IPS DF 4.7 (cell line): ENCODE results near the gene C19orf85.

Experiments used
- DNase-seq: peaks from one replicate; pipeline ENCODE4 v3.0.0-alpha.2; 2013; ENCODE audit warnings: low spot score; ENCODE audit errors: extremely low read depth

C19orf85 gene

DNA sequence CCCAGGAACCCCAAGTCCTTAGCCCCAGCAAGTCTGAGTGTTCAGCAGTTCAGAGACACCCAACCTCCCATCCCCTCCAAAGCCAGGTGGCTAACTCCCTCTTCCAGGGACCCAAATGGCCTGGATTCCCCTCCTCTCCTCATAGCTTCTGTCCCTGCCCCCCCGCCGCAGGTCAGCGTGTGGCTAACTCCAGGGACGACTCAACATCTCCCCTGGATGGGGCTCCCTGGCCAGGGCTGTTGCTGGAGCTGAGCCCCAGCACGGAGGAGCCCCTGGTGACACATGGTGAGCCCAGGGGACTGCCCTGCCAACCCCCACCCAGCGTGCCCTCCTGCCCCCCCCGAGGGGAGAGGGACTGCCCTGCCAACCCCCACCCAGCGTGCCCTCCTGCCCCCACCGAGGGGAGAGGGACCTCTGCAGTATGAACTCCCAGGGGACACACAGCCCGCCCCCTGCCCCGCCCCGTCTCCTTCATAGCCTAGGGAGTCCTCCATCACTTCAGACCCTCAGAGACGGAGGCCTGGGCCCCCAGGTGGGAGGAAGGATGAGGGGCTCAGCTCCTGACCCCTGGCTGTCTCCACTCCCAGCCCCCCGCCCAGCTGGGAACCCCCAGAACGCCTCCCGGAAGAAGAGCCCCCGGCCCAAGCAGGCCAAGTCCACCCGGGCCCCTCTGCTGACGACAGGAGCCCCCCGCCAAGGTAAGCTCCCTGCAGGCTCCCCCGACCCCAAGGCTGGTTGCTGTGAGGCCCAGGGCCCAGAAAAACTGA, 25.3 kb upstream of the C19orf85 start:
- no peak for DNase-seq

- DNase-seq, result no peak
These were observed 24.6 kb upstream of the C19orf85 start for GRCh38 chr19:55488986-55489710.

- DNase-seq, result no peak
These were observed 23.6 kb upstream of the C19orf85 start, which contains the start of gene SSC5D for GRCh38 chr19:55487924-55488687. TSS of gene SSC5D (plus strand) at chr19:55488436. CDS start at chr19:55488590, 154 bp downstream.

DNA sequence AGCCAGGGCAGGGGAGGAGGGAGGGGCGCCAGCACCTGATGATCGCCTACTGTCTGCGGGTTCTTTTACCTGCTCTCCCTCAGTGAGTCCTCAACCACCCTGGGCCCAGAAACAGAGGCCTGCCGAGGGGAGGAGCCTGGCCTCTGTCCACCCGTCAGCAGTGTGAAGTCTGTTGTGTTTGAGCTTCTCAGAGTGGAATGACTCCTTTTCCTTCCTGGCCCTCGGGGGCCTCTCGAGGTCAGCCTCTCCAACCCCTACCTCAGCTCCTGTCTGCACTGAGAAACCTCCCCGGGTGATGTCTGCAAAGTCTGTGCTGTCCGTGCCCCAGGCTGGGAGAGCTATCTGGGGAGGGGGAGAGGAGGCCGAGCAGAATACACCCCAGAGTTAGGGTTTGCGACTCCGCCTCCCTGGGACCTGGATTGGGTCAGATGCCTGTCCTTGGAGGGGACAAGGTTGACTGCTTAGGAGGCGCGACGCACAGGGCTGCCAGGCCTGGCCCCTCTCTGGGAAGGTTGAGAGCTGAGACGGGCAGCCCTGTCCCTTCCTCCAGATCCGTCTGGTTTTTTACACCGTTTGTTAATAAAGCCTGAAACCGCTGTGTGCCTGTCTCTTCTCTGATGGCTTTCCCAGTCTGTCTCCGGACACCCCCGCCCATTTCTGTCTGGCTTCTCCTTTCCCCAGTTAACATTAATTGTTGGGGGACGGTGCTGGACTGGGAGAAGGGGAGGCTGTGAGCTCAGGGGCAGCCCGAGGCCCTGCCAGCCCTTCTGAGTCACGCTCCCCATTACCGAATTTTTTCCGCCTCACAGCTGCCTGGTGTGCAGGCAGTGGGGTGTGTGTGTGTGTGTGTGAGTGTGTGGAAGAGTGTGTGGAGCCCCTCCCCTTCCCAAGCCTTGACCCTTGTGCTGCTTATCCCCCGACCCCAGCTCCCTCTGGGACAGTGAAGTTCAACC, 22.7 kb upstream of the C19orf85 start:
- DNase-seq, result no peak

GRCh38 chr19:55486043-55486970, 21.8 kb upstream of the C19orf85 start:
- no peak for DNase-seq

DNA sequence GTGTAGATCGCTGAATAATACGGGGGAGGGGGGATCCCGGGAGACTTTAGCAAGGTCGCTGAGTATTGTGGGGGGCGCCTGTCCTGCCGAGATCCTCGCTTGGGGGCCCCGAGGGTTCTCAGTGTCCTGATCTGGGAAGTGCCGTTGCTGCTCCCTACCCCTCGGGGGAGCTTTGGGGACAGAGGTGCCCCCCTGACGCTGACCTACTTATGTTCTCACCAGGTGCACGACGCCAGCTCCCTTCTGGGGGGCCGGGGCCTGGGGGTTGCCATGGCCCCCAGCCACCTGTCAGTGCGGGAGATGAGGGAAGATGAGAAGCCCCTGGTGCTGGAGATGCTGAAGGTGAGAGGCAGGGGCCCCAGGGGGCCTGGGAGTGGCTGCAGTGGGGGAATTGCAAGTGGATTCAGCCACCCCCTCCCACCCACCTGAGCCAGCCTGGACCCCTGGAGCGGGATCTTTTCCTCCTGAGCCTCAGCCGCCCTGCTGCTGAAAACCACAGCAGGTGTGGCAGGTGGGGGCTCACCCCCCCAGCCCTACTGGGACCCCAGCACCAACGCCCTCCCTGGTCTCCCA, 21.0 kb upstream of the C19orf85 start:
- DNase-seq, result no peak

DNA sequence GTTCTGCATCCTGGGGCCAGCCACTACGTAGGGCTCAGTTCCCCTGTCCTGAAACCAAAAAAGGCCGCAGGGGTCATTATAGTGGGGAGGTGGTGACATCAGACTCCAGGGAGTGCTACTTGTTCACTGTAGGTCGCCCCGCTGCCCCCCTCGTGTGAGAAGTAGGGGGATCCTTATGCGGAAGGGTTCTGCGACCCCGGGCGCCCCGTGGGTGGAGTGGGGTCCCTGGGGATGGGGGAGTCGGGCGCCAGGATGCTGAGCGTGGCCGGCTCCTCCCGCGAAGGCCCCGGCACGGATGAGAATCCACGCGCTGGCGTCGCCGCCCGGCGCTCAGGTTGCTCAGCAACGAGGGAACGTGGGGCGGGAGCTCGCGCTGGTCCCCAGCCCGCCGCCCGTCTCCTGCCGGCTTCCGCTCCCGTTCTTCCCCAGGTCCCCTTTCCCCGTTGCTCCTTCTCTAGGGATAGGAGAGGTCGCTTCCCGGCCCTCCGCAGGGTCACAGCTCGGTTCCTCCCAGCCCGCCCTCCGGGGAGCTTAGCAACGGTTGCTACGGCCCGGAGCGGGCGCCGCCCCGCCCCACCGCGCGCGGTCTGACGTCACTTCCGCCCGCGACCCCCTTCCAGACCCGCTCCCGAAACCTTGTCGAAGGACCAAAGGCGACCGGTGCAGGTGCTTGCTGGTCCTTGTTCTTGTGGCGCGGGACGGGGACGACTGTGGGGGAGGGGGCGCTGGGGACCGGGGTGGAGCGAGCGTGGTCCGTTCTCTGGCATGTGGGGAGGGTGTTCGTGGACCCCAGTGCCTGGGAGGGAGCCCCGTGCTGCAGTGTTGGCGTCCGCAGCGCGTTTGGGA, 20.3 kb upstream of the C19orf85 start, which contains the start of gene NAT14:
Gene NAT14 (plus strand): TSS at position 596 of the 846 bp plus-strand sequence. CDS start 521 bp downstream, outside the sequence.
- no peak for DNase-seq

DNA sequence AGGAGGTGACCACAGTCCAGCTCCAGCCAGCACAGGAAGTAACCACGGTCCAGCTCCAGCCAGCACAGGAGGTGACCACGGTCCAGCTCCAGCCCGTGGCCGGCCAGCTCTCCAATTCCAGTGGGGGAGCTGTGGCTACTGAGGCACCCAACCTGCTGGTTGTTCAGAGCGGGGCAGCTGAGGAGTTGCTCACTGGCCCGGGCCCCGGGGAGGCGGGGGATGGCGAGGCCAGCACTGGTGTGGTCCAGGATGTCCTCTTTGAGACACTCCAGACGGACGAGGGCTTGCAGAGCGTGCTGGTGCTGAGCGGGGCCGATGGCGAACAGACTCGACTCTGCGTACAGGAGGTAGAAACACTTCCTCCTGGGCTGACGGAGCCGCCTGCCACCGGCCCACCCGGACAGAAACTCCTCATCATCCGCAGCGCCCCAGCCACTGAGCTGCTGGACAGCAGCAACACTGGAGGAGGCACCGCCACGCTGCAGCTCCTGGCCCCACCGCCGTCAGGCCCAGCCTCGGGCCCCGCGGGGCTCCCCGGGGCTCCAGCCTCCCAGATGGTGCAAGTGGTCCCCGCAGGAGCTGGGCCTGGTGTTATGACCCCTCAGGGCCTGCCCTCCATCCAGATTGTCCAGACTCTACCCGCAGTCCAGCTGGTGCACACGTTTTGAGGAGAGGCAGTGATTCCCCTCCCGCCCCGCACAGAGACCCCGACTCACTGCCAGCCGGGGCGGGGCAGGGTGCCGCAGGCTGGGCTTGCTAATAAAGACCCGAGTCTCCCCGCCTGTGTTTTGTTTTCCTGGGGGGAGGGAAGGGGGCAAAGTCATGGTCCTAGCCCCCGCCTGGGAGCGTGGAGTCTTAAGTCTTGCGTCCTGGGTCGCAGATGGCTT, 19.4 kb upstream of the C19orf85 start:
- DNase-seq, result no peak

DNA sequence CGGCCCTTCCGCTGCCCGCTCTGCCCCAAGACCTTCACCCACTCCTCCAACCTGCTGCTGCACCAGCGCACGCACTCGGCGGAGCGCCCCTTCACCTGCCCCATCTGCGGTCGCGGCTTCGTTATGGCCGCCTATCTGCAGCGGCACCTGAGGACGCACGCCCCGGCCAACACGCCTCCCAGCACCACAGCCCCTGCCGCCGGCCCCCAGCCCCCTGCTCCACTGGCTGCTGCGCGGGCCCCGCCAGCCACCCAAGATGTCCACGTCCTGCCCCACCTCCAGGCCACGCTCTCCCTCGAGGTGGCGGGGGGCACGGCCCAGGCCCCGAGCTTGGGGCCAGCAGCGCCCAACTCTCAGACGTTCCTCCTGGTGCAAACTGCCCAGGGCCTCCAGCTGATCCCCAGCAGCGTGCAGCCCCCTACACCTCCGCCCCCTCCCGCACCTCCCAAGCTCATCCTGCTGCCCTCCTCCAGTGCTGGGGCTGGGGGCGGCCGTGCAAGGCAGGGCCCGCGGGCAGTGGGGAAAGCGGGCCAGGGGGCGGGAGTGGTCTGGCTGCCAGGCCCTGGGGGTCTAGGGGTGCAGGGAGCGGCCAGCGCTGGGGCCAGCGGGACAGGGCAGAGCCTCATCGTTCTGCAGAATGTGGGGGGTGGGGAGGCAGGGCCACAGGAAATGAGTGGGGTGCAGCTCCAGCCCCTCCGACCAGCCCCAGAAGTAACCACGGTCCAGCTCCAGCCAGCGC, 18.6 kb upstream of the C19orf85 start:
- DNase-seq, result no peak

GRCh38 chr19:55482156-55482961, 17.8 kb upstream of the C19orf85 start:
- no peak for DNase-seq

DNA sequence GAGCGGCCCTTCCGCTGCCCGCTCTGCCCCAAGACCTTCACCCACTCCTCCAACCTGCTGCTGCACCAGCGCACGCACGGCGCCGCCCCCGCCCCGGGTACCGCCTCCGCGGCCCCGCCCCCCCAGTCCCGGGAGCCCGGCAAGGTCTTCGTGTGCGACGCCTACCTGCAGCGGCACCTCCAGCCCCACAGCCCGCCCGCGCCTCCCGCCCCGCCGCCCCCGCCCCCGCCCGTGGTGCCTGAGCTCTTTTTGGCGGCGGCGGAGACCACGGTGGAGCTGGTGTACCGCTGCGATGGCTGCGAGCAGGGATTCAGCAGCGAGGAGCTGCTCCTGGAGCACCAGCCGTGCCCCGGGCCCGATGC, 17.2 kb upstream of the C19orf85 start:
- no peak for DNase-seq

GRCh38 chr19:55481148-55481793, 16.7 kb upstream of the C19orf85 start:
- DNase-seq, result no peak

- DNase-seq, result no peak
These were observed 15.1 kb upstream of the C19orf85 start for GRCh38 chr19:55479451-55480230.

DNA sequence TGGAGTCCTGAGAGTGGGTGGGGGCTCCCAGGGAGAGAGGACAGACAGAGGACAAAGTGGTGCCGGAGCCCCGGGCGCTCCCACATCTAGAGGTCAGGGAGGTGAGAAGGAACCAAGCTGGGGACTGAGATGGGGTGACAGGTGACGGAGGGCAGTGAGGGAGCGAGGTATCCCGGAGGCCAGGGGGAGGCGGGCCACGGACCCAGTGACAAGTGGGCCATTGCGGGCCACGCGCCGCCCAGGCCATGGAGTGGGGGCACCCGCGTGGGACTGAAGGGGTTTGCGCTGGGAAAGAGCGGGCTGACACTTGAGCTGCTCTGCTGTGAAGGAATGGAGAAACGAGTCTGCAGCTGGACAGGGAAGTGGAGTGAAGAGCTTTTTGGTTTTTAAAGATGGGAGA, 14.5 kb upstream of the C19orf85 start:
- no peak for DNase-seq

DNA sequence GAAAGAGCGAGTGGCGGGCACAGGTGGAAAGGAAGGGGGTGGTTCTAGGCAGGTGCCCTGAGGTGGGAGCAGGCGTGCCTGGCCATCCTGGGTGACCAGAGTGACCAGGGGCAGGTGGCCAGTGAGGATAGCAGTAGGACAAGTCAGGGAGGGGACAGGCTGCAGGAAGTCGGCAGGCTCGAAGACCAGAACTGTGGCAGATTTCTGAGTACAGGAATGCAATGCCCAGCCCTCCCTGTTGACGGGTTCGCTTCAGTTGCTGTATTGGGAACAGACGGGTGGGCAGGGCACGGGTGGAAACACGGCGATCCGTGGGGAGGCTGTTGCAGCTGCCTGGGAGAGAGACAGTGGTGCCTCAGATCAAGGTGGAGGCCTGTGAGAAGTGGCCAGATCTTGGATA, 13.8 kb upstream of the C19orf85 start:
- DNase-seq, result no peak
